Transverse colon (tissue), 4 donors: Measurements from ENCODE around the gene CRYBG2.

Experiments used
- EP300 ChIP-seq: sonication (generic); formaldehyde crosslinking; IDR thresholded peaks from one replicate; pipeline ENCODE4 v1.6.1; 2017; ENCODE audit warnings: antibody characterized with exemption, low read depth
- POLR2A ChIP-seq: fragments of 450-650 bp; IDR thresholded peaks from one replicate; pipeline ENCODE4 v1.6.1; 2016; ENCODE audit warnings: antibody characterized with exemption, mild to moderate bottlenecking, moderate library complexity
- POLR2AphosphoS5 ChIP-seq, 3 donors: sonication (generic); formaldehyde crosslinking; IDR thresholded peaks; one replicate each; pipeline ENCODE4 v1.6.1; 2016; ENCODE audit warnings: antibody characterized with exemption in 3 of 3
- TF ChIP-seq, protein P1 (sequence below), 5 experiments: fragments of 200-600 bp in 3 of 5; fragments of 450-650 bp in 2 of 5; sonication (generic) in 3 of 5; IDR thresholded peaks; 1 replicate in 2 of 5; 2 replicates in 3 of 5; pipeline ENCODE4 v1.5.1; 2016 to 2017; ENCODE audit warnings: antibody characterized with exemption in 5 of 5, inconsistent platforms in 3 of 5, mild to moderate bottlenecking in 2 of 5, moderate library complexity in 1 of 5

DNA sequence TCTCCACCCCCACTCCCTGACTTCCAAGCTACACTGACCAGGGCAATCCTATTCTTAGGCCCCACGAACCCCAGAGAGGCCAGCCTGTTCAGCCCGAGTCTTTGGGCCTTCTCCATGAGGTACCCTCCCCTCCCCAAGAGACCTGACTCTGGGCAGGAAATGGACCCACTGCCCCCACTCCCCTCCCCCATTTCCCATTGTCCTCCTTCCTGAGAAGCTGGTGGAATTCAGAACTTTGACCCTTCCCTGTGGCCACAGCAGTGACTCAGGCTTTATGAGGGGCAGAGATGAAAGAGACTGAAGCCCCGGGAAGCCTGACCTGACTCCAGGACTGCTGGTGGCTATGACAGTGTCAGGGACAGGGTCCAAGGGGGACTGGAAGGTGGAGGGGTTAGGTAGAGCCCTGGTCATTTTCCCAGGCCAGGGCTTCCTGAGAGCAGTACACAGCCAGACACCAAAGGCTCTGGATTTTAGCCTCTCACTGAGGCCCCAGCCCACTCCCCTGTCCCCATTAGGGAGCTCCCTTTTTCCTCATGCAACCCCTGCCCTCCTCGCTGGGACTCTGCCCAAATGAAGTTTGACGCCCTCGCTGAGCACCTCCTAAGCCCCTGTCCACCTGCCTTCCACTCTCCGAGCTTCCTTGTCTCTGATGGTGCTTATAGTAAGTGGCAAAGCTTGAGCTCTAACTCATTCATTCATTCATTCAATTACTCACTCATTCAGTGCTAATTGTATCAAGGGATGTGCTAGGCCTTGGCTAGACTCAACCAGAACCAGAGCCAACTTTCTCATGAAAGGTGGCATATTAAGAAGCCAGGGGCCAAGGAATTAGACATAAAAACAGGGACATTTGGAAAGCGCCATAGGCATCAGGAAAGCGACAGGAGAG is 3.0 kb downstream of the CRYBG2 start:
- TF ChIP-seq POLR2A = no peak
- TF ChIP-seq, protein P1, sequence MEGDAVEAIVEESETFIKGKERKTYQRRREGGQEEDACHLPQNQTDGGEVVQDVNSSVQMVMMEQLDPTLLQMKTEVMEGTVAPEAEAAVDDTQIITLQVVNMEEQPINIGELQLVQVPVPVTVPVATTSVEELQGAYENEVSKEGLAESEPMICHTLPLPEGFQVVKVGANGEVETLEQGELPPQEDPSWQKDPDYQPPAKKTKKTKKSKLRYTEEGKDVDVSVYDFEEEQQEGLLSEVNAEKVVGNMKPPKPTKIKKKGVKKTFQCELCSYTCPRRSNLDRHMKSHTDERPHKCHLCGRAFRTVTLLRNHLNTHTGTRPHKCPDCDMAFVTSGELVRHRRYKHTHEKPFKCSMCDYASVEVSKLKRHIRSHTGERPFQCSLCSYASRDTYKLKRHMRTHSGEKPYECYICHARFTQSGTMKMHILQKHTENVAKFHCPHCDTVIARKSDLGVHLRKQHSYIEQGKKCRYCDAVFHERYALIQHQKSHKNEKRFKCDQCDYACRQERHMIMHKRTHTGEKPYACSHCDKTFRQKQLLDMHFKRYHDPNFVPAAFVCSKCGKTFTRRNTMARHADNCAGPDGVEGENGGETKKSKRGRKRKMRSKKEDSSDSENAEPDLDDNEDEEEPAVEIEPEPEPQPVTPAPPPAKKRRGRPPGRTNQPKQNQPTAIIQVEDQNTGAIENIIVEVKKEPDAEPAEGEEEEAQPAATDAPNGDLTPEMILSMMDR (IDR thresholded peaks at IDR 0.05) = no peak
- peak in 1 of 3 donors; percentile 33 for TF ChIP-seq POLR2AphosphoS5 (IDR thresholded peaks at IDR 0.05)
- no peak for TF ChIP-seq EP300
